ENCODE data around the gene SARS1. TPM values are rescaled to one million over a fixed set of nuclear protein-coding genes. Genes with fewer than 3 reads are reported as not detected.
"Not testable (repeated sequence)": the region's sequence is repeated elsewhere in the genome, so short reads cannot be mapped to it uniquely, and the experiment has no call there.

The SARS1 gene
- total RNA-seq, 3 donors from 2014 or later (not counting 1 experiment from before 2014, with no cell fraction given): 95.6 to 122 (median 106) TPM

DNA sequence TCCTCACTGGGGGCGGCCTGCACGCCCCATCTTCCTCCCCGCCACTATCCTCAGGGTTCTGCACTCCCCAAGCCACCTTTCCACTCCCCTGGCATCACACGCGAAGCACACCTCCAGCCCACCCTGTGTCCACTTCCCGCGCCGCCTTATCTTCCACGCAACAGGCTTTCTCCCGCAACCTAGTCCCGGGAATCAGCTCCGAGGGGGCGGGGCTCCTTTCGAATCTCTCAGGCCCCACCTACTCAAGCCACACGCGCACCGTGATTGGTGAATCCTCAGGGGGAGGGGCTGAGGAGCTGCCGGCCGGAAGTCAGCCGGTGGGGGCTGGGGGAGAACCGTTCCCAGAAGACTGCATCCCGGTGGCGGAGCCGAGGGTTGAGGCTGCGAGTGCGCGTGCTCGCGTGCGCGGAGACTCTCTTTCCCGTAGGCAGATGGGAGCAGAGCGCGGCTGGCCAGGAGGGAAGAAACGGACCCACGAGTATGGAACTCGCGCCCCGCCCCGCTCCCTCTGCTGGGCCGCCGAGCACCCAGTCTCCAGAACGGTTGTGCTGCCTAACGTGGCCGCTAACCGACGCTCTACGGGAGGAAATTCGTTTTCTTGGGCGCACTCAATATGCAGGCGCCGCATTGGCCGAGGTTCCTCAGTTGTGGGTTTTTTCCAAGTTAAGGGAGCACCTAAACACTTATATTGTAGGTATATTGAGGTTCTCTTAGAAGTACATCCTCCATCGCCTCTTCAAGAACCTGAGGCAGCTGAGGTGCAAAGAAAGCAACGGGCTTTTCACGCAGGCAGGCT, 69.4 kb downstream of the SARS1 start, which contains the start of gene PSRC1:
Gene PSRC1, minus strand, starts transcription at position 194 of the 796 bp plus-strand sequence.
- peak within 1 kb of the TSS; percentile 86 to 90 for H3K27ac Mint-ChIP-seq
- WGBS (ENCODE audit: insufficient coverage): under 1% methylated on average over 53 of the region's 56 CpGs
- peak within 1 kb of the TSS; percentile 99 for H3K4me3 Mint-ChIP-seq
- Histone ChIP-seq H3K27ac (ENCODE audit: low read length) (peak within 1 kb of the TSS; percentile 67), H3K27me3 (ENCODE audit: control insufficient read depth, insufficient read depth, low read length) (no peaks in the 10 kb centered on the region), H3K4me1 (ENCODE audit: control insufficient read depth, insufficient read depth, low read length) (peaks cover 20% of the 10 kb centered on the region), H3K4me3 (ENCODE audit: low read length) (peak within 1 kb of the TSS; percentile 66), H3K9me3 (ENCODE audit: control insufficient read depth, insufficient read depth, low read length) (no peaks in the 10 kb centered on the region), H3K36me3 (ENCODE audit: control insufficient read depth, insufficient read depth, low read length) (no peaks in the 10 kb centered on the region)
- ATAC-seq: peak; percentile 96 to 98 (median 97)
- TF ChIP-seq, protein P1, sequence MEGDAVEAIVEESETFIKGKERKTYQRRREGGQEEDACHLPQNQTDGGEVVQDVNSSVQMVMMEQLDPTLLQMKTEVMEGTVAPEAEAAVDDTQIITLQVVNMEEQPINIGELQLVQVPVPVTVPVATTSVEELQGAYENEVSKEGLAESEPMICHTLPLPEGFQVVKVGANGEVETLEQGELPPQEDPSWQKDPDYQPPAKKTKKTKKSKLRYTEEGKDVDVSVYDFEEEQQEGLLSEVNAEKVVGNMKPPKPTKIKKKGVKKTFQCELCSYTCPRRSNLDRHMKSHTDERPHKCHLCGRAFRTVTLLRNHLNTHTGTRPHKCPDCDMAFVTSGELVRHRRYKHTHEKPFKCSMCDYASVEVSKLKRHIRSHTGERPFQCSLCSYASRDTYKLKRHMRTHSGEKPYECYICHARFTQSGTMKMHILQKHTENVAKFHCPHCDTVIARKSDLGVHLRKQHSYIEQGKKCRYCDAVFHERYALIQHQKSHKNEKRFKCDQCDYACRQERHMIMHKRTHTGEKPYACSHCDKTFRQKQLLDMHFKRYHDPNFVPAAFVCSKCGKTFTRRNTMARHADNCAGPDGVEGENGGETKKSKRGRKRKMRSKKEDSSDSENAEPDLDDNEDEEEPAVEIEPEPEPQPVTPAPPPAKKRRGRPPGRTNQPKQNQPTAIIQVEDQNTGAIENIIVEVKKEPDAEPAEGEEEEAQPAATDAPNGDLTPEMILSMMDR (IDR thresholded peaks at IDR 0.05): peak; percentile 65
- H3K9me3 Mint-ChIP-seq: no peaks in the 10 kb centered on the region
- no peaks in the 10 kb centered on the region for H3K27me3 Mint-ChIP-seq (ENCODE audit: low read depth in 2 of 2)
- H3K4me1 Mint-ChIP-seq: peaks cover 21% of the 10 kb centered on the region in 2 donors
- intact Hi-C loops (cut with micrococcal nuclease): loop anchor here (1.0 kb wide), 1 partner anchor 34 kb away; the partner anchor contains the start of gene CELSR2
- peak; percentile 93 to 95 for DNase-seq
- H3K36me3 Mint-ChIP-seq: no peaks in the 10 kb centered on the region

DNA sequence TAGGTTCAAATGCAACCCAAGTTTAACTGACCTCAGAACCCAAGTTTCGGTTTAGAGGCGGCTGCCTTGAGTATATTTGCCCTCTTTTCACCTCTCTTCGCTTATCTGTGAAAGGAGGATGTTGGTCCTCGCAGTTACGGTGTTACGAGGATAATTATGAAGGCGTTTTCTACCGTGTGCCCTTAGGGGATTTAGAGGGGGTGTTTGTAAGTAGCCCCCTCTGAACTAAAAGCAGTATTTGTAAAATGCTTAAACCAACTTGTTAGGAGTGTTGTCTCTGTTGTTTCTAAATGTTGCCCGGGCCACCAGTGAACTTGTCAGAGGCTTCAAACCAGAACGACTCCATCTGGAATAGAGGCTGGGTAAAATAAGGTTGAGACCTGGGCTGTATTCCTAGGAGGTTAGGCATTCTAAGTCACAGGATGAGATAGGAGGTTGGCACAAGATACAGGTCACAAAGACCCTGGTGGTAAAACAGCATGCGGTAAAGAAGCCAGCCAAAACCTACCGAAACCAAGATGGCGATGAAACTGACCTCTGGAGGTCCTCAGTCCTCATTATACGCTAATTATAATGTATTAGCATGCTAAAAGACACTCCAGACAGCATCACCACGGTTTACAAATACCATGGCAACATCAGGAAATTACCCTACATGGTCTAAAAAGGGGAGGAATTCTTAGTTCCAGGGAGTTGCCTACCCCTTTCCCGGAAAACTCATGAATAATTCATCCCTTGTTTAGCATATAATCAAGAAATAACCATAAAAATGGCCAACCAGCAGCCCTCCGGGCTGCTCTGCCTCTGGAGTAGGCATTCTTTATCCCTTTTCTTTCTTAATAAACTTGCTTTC, 70.3 kb downstream of the SARS1 start:
- Mint-ChIP-seq H3K27me3 (ENCODE audit: low read depth in 2 of 2) (peaks cover 0 to 3% of the 10 kb centered on the region in 2 donors), H3K36me3 (no peaks in the 10 kb centered on the region), H3K9me3 (no peaks in the 10 kb centered on the region), H3K4me3 (peak overlapping the region; percentile 99), H3K4me1 (peaks cover 21% of the 10 kb centered on the region in 2 donors), H3K27ac (peak overlapping the region; percentile 86 to 90)
- Histone ChIP-seq H3K27me3 (ENCODE audit: control insufficient read depth, insufficient read depth, low read length) (no peaks in the 10 kb centered on the region), H3K36me3 (ENCODE audit: control insufficient read depth, insufficient read depth, low read length) (no peaks in the 10 kb centered on the region), H3K9me3 (ENCODE audit: control insufficient read depth, insufficient read depth, low read length) (no peaks in the 10 kb centered on the region), H3K4me1 (ENCODE audit: control insufficient read depth, insufficient read depth, low read length) (peaks cover 20% of the 10 kb centered on the region), H3K4me3 (ENCODE audit: low read length) (peak overlapping the region; percentile 66), H3K27ac (ENCODE audit: low read length) (peak overlapping the region; percentile 67)
- ATAC-seq (peak in 1 of 3 donors; percentile 18), DNase-seq (no peak)
- TF ChIP-seq, protein P1 (IDR thresholded peaks at IDR 0.05): no peak
- intact Hi-C loops (cut with micrococcal nuclease): loop anchor here (1.0 kb wide), 1 partner anchor 35 kb away; the partner anchor contains the start of gene CELSR2
- 53% methylated on average over 16 of the region's 17 CpGs for WGBS (ENCODE audit: insufficient coverage)

DNA sequence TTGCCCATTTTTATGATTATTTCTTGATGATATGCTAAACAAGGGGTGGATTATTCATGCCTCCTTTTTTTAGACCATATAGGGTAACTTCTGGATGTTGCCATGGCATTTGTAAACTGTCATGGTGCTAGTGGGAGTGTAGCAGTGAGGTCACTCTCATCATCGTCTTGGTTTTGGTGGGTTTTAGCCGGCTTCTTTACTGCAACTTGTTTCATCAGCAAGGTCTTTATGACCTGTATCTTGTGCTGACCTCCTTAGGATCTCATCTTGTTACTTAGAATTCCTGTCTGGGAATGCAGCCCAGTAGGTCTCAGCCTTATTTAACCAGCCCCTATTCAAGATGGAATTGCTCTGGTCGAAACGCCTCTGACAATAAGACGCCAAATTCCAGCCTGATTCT, 73.0 kb downstream of the SARS1 start:
- DNase-seq; H3K27me3 Mint-ChIP-seq (ENCODE audit: low read depth in 2 of 2); H3K36me3 ChIP-seq (ENCODE audit: control insufficient read depth, insufficient read depth, low read length); H3K36me3 Mint-ChIP-seq; H3K9me3 ChIP-seq (ENCODE audit: control insufficient read depth, insufficient read depth, low read length); ATAC-seq; H3K27me3 ChIP-seq (ENCODE audit: control insufficient read depth, insufficient read depth, low read length); H3K4me3 ChIP-seq (ENCODE audit: low read length); H3K27ac ChIP-seq (ENCODE audit: low read length); H3K4me3 Mint-ChIP-seq; H3K9me3 Mint-ChIP-seq; H3K27ac Mint-ChIP-seq; intact Hi-C loops (cut with micrococcal nuclease): not testable (repeated sequence)
- H3K4me1 Mint-ChIP-seq: peaks cover 21% of the 10 kb centered on the region in 2 donors
- WGBS (ENCODE audit: insufficient coverage): 92% methylated on average over 5 of the region's 5 CpGs
- H3K4me1 ChIP-seq (ENCODE audit: control insufficient read depth, insufficient read depth, low read length): peaks cover 20% of the 10 kb centered on the region

Other genes with a start within 250 kb of the SARS1 start
- 10 to 100 TPM; 15.7 to 21.3 (median 17.2) TPM for gene WDR47, start 171.8 kb upstream of the SARS1 start, total RNA-seq
- 10 to 100 TPM; 44.4 to 54.5 (median 47.2) TPM for gene TAF13, start 137.9 kb upstream of the SARS1 start, total RNA-seq
- gene TMEM167B, start 123.2 kb upstream of the SARS1 start, total RNA-seq: 10 to 100 TPM; 61.2 to 73.0 (median 71.8) TPM
- 1 to 10 TPM; 6.2 to 8.3 (median 6.3) TPM for gene ELAPOR1, start 99.8 kb upstream of the SARS1 start, total RNA-seq
- 1 to 10 TPM; 7.1 to 9.7 (median 7.4) TPM for gene CELSR2, start 35.6 kb downstream of the SARS1 start, total RNA-seq
- gene PSRC1, start 69.2 kb downstream of the SARS1 start, total RNA-seq: 1 to 10 TPM; 1.1 to 2.4 (median 1.9) TPM
- not detected for gene MYBPHL, start 93.1 kb downstream of the SARS1 start, total RNA-seq
- 1 to 10 TPM; 2.7 to 7.1 (median 3.7) TPM for gene SORT1, start 184.0 kb downstream of the SARS1 start, total RNA-seq
- 10 to 100 TPM; 54.7 to 76.0 (median 59.6) TPM for gene PSMA5, start 212.5 kb downstream of the SARS1 start, total RNA-seq

All from natural killer cell (primary cell).